Activated T-cell treated with anti-CD3 and anti-CD28 coated beads, Interleukin-2, amount 50 U/mL, for 1 hour (primary cell): ENCODE data around the gene WDR93.
A peak's percentile ranks its signal among the peaks of the same experiment; 100 is the strongest.

Experiments
- DNase-seq: peaks from one replicate; pipeline ENCODE4 v3.0.0-alpha.2; 2020

The WDR93 gene

DNA sequence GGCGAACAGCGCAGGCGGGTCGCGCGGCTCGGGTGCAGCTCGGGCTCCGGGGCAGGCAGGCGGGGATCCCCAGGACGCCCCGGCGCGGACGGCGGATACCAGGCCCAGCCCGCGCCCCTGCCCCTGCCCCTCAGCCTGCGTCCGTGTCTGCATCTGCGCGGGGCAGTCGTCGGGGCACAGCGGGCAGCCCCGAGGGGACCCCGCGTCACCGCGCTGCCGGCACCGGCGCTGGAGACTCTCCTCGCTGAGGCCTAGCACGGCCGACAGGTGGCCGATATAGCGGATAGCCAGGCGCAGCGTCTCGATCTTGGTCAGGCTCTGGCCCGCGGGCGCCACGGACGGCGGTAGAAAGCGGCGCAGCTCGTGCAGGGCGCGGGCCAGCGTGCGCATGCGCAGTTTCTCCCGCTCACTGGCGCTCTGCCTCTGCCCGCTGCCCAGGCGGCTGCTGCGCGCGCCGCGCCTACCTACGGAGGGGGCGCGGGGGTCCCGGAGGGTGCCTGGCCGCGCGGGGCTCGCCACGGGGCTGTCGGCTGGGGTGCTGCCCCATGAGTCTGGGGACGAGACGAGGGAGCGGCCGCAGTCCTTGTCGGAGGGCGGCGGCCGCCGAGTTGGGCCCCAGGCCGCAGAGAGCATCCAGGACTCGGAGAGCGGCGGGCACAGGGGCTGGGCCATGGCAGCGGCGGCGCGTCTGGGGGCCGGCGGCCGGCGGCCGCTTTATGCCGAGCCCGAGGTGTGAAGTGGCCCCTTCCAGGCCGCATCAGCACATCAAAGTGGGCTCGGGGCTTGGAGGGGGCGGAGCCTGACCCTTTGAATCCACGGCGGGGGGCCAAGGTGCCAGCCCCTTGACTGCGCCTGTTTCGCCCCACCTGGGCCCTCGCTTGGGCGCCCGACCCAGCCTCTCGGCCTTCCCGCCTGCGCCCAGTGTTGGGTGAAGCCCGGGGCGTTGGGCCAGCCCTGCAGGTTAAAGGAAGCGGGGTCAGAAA, 60.2 kb downstream of the WDR93 start, which contains the start of gene MESP1:
Gene MESP1 (minus strand): TSS at position 690 of the 983 bp plus-strand sequence. CDS start 18 bp downstream, at position 672.
- peak; percentile 88 for DNase-seq

GRCh38 chr15:89751748-89752147, 61.1 kb downstream of the WDR93 start:
- DNase-seq: no peak

DNA sequence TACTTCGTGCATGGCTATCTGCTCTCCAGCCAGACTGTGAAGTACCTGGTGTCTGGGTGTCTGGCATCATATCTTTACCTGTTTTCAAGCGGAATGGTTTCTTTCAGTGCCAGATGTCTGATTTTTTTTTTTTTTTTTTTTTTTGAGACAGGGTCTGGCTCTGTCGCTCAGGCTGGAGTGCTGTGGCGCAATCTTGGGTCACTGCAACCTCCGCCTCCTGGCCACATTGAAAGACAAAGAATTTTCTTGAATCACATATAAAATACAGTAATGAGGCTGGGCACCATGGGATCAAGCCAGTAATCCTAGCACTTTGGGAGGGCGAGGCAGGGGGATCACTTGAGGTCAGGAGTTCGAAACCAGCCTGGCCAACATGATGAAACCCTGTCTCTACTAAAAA, 63.2 kb downstream of the WDR93 start:
- no peak for DNase-seq

GRCh38 chr15:89754361-89755154, 63.9 kb downstream of the WDR93 start:
- no peak for DNase-seq

GRCh38 chr15:89755701-89756100, 65.1 kb downstream of the WDR93 start:
- no peak for DNase-seq

DNA sequence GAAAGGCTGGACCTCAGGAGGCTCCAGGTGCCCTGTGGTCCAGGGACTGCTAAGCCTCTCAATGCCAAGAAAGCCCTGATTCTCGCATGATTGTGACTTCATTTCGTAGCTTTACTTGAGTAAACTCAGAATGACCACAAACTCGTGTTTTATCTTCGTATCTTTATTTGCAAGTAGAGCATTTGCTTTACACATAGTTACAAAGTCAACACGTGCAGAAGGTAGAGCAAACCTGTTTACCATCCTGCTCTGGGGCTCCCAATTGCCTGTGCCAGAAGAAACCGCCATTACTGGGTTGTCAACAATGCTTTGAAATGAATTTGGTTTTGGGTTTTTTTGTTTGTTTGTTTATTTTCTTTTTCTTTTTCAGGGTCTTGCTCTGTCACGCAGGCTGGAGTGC, 66.3 kb downstream of the WDR93 start:
- DNase-seq: no peak

- DNase-seq: no peak
Measured at GRCh38 chr15:89758283-89758682, 67.7 kb downstream of the WDR93 start.

DNA sequence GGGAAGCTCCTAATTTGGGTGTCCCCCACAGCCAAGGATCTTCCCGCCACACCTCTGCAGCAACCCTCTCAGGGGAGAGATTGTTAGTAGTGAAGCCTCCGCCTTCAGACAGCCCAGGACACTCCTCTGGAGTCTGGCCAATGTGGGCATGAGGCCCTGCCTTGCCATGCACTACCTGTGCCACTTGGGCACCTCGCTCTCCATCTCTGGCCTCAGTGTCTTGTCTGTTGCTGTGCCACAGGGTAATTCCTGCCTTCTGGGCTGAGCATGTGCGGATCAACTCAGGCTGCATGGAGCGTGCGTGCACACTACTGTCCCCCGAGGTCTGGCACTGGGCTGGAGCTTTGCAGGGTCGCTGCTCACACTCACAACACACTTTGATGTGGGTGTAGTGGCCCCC, 68.4 kb downstream of the WDR93 start:
- DNase-seq: no peak

GRCh38 chr15:89759835-89760234, 69.2 kb downstream of the WDR93 start:
- DNase-seq: no peak

GRCh38 chr15:89760303-89761008, 69.8 kb downstream of the WDR93 start:
- DNase-seq: peak; percentile 70

- DNase-seq: no peak
Measured at GRCh38 chr15:89761009-89761831, 70.6 kb downstream of the WDR93 start.

DNA sequence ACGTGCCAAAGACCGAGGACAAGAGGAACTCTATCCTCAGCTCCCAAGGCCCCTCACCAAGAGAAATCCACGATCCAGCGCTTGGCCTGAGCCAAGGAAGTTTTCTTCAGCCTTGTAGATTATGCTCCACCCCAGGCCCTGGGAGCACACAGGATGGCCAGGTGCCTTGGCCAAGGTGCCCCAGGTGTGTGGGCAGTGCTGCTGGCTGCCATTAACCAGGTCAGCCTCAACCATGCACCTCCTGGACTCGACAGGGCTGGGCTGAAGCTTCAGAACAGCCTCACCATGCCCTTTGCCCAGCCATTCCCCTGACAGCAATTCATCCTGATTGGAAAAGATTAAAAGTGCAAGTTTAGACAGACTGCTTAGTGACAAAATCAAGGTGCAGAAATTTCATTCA, 71.3 kb downstream of the WDR93 start:
- no peak for DNase-seq

DNA sequence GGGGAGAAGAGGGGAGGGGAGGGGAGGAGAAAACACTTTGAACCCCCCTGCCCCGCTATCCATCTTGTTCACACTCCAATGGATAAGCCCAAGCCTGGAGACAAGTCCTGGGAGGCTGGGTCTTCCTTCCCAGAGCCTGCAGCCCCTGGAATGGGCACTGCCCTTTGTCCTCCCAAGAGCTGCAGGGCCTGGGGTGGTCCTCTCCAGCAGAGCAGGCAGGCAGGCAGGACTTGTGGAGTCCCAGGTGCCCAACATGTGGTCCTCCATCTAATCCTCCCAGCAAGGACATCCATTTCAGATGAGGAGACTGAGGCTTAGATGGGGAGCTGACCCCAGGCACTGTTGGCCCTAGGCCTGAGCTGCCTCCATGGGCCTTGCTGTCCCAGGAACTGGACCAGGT, 75.1 kb downstream of the WDR93 start:
- DNase-seq: no peak

DNA sequence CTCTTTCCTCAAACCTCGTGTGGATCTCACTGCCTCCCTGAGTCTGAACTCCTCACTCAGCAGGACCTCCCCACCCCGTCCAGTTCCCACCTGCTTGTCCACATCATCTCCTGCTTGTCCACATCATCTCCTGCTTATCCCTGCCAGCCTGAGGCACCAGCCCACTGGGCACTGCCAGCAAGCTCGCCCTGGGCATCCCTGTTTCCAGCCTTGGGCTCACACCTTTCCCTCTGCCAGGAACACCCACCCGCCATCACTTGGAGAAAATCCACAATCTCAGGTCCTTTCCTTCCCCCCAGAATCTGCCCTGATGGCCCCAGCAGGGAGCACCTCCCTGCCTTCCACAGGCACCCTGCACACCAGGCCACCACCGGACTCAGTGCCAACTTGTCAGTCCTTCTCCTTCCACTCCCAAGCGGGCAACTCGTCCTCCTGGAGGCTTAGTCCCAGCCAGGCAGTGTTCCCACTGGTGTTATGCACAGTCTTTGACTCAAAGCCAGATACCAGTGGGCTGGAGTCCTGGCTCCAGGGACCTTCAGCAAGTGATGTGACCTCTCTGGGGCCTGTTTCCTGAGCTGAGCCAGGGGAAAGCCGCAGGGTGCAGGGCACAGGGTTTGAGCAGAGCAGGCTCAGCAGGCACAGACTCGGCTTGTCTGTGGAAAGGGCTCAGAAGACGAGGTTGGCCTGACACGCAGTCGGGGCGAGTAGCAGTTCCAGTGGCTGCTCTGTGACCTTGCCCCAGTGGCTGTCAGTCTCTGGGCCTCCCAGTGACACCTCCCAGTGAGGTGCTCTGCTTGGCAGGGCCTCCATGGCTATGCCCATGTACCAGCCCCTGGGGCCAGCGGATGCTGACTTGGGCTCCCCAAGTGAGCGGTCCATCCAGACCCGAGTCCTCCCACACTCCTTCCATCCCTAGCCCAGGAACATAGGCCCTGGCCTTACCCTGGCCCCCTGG, 76.0 kb downstream of the WDR93 start:
- DNase-seq: no peak

DNA sequence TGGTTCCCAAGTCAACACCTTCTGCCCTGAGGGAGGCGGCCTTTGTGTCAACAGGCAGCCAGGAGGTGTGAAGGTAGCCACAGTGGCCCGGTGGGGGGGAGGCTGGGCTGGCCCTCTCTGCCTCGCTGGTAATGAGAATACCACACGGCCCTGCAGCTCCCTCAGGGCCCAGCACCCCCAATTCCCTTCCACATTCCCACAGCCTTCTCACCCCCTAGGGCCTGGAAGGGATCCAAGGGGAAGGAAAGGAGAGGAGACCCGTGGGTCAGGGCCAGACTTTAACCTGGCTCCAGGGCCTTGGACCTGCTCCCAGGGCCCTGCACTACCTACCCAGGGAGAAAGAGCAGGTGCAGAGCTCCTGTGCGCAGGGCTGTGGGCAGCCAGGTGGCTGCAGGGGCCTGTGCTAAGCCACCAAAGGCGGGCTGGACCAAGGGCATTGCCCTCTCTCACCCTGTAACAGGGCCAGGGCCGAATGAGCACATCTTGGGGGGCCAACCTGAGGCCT, 76.9 kb downstream of the WDR93 start:
- no peak for DNase-seq

GRCh38 chr15:89768071-89768500, 77.5 kb downstream of the WDR93 start:
- no peak for DNase-seq

- no peak for DNase-seq
Measured at GRCh38 chr15:89769366-89769765, 78.8 kb downstream of the WDR93 start.

- no peak for DNase-seq
Measured at GRCh38 chr15:89770041-89770440, 79.4 kb downstream of the WDR93 start.

GRCh38 chr15:89772932-89773583, 82.4 kb downstream of the WDR93 start:
- no peak for DNase-seq

DNA sequence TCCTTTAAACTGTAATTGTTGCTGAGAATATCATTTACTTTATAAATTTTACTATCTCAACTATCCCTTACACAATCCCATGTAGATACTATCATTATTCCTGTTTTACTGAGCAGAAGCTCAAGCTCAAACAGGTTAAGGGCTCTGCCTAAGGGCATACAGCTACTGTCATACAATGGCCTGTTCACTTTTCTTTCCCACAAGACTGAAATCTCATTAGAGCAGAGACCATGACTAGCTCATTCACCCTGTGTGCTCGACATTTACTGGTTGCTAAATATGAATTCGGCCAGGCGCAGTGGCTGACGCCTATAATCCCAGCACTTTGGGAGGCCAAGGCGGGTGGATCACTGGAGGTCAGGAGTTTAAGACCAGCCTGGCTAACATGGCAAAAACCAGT, 83.9 kb downstream of the WDR93 start:
- DNase-seq: no peak
